ENCODE measurements around the gene PSG3.
"Not testable (repeated sequence)": the region's sequence is repeated elsewhere in the genome, so short reads cannot be mapped to it uniquely, and the experiment has no call there.

DNA sequence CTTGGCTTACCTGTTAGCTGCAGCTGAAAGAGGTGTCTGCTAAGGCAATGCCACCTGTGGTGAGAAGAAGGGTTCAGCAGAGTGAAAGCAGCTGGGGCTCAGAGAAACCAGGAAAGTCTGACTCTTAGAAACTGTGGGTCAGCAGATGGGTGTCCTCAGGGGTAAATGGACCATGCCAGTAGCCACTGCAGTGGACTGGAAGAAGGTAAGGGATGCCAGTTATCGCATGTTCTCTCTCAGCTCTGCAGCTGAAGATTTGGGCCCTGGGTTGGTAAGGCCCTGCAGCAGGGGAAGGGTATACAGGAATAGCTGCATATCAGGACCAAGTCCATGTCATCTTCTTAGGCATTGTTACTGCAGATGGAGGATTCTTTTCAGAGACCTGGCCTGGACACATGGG is 12.0 kb upstream of the PSG3 start:
- not testable (repeated sequence) for TF ChIP-seq CTCF (IDR thresholded peaks at IDR 0.05; ENCODE audit: insufficient read depth, low read length, poor library complexity, severe bottlenecking); EZH2phosphoT487 (conservative IDR thresholded peaks at IDR 0.05; ENCODE audit: low read length)
